Colonic mucosa (tissue), 4 donors: ENCODE measurements around the gene CRELD1. TPM values are rescaled to one million over a fixed set of nuclear protein-coding genes. Genes with fewer than 3 reads are reported as not detected.
A peak's percentile ranks its signal among the peaks of the same experiment; 100 is the strongest.

Experiments
- DNase-seq: peaks from one replicate; pipeline ENCODE4 v3.0.0-alpha.2; 2020
- H3K27ac ChIP-seq: fragments of 200-600 bp; one replicate; pipeline ENCODE4 v1.8.0; 2021
- H3K27me3 ChIP-seq: fragments of 200-600 bp; one replicate; pipeline ENCODE4 v1.8.0; 2021
- H3K36me3 ChIP-seq: fragments of 200-600 bp; one replicate; pipeline ENCODE4 v1.8.0; 2021
- H3K4me1 ChIP-seq: fragments of 200-600 bp; one replicate; pipeline ENCODE4 v1.8.0; 2021; ENCODE audit warnings: mild to moderate bottlenecking
- H3K4me3 ChIP-seq: fragments of 200-600 bp; one replicate; pipeline ENCODE4 v1.8.0; 2021
- H3K9ac ChIP-seq, 2 donors: one replicate each; pipeline ENCODE4 v1.7.0; 2013; ENCODE audit warnings: control low read depth in 2 of 2, low read depth in 2 of 2, low read length in 2 of 2
- H3K9me3 ChIP-seq: fragments of 200-600 bp; one replicate; pipeline ENCODE4 v1.8.0; 2021
- CTCF ChIP-seq: fragments of 200-600 bp; IDR thresholded peaks from one replicate; pipeline ENCODE4 v1.8.0; 2022; ENCODE audit warnings: antibody characterized with exemption, mild to moderate bottlenecking
- intact Hi-C: fragments of 100-400 bp; cut with DNase I; formaldehyde crosslinking; loops from one replicate; pipeline ENCODE4 v1.14.1; 2022
- total RNA-seq, 2 donors: library from RNA; stranded (reverse); fragmentation: NEBNext Ultra II Directional in 1 of 2; extraction: Animal tissue kit (Norgen Biotek cat#: 25700) in 1 of 2; gene quantifications; one replicate each; pipeline ENCODE4 v1.2.1, GENCODE V29; 2021
- donor health status: healthy.
- donor health status: DM: no; HTN: no; CAD: no.
- donor health status: DM: no; HTN: no; CAD: no.

CRELD1 gene
- total RNA-seq, 2 donors from 2014 or later: 23.3 to 40.4 TPM

DNA sequence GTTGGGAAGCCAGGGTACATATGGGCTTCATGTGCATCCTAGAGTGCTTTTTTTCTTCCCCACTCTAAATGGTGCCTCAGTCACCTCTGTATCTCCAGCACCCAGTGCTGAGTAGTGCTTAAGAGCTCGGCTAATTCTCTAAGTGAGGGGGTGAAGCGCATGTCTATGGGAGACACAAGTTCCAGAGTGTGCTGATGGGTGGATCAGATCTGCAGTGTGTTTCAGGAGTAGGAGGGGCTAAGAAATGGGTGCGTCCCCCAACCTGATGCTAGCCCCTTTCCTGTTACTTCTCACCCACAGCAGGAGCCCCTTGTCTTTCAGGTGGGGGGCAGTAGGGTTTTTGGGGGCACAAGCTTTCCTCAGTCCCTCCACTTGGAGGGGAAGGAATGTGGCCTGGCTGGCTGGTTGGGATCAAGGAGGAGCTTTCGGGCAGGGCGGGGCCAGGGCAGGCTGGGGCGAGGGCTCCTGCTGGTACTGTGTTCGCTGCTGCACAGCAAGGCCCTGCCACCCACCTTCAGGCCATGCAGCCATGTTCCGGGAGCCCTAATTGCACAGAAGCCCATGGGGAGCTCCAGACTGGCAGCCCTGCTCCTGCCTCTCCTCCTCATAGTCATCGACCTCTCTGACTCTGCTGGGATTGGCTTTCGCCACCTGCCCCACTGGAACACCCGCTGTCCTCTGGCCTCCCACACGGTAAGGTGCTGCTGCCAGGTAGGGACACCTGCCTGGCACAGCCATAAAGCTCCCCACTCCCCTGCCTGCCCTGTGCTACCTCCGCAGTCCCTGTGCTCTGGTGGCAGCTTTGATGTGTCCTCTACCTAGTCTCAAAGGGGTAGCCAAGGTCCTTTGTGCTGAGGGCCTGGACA lies 31.0 kb upstream of the CRELD1 start, which contains the start of gene IL17RE:
IL17RE (plus strand) TSS at position 477 of the 866 bp plus-strand sequence; CDS start at position 562, 85 bp downstream.
- intact Hi-C loops: no loop called here
- peak within 1 kb of the TSS; percentile 53 to 97 for H3K9ac ChIP-seq

DNA sequence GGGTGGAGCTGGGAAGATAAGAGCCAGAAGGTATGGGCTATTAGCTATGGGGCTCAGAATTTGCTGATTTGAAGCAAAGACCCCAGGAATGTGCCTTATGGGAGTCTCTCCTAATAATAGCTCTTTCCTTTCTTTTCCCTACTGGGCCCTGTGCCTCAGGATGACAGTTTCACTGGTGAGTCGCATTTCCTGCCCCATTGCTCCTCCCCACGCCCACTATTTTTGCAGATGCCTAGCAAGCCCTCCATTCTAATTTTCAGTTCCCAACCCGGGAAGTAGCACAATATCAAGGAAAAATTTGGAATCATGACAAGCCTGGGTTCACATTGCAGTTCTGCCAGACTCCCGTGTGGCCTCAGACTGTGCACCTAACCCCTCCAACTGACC lies 30.4 kb upstream of the CRELD1 start:
- Histone ChIP-seq H3K9me3 (no peaks in the 10 kb centered on the region), H3K36me3 (no peaks in the 10 kb centered on the region), H3K4me1 (peaks cover 3% of the 10 kb centered on the region), H3K27ac (peak overlapping the region; percentile 97), H3K9ac (peak overlapping the region; percentile 40 to 97), H3K4me3 (peak overlapping the region; percentile 54), H3K27me3 (no peaks in the 10 kb centered on the region)
- intact Hi-C loops: no loop called here
- no peak for DNase-seq
- no peak for TF ChIP-seq CTCF

More for the DNA sequence above, 31.0 kb upstream of the CRELD1 start, which contains the start of gene IL17RE:
- Histone ChIP-seq H3K27ac (peak within 1 kb of the TSS; percentile 97), H3K27me3 (no peaks in the 10 kb centered on the region), H3K36me3 (no peaks in the 10 kb centered on the region), H3K4me3 (peak within 1 kb of the TSS; percentile 54), H3K4me1 (peaks cover 4% of the 10 kb centered on the region), H3K9me3 (no peaks in the 10 kb centered on the region)
- TF ChIP-seq CTCF: no peak
- DNase-seq: peak; percentile 89

GRCh38 chr3:9903904-9904303 lies 29.7 kb upstream of the CRELD1 start:
- Histone ChIP-seq H3K9ac (peak overlapping the region; percentile 13 to 97), H3K27me3 (no peaks in the 10 kb centered on the region), H3K36me3 (no peaks in the 10 kb centered on the region), H3K4me1 (peaks cover 3% of the 10 kb centered on the region), H3K9me3 (no peaks in the 10 kb centered on the region), H3K4me3 (peak overlapping the region; percentile 54), H3K27ac (no peak overlapping the region)
- no peak for DNase-seq
- TF ChIP-seq CTCF: no peak
- intact Hi-C loops: no loop called here

DNA sequence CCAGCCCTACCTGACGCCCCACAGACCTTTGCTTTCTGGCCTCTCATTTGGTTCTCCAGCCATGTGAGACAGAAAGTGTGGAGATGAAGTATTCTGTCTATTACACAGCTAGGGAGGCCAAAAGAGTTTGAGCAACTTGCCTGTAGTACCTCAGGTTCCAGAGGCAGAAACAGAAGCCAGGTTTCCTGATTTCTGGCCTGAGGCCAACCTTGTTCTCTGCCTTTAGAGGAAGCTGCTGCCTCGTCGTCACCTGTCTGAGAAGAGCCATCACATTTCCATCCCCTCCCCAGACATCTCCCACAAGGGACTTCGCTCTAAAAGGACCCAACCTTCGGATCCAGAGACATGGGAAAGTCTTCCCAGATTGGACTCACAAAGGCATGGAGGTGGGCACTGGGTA lies 27.2 kb upstream of the CRELD1 start:
- no peak for DNase-seq
- H3K36me3 ChIP-seq: no peaks in the 10 kb centered on the region

DNA sequence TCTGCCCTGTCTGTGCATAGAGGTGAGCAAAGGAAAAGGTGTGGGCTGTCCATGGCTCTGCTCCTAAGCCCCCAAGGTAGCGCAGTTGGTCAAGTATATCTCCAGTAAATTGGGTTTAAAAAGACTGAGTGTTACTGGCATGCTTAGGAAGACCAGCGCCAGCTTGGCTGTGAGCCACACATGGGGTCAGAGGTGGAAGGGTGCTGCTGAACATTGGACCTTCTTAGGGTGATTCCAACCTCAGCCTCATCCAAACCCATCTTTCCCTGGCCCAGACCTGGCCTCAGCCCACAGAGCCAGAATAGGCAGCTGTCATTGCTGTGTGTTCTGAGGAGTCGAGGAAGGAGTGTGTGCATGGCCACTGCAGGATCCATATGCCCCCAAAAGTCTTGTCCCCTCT lies 25.3 kb upstream of the CRELD1 start:
- Histone ChIP-seq H3K36me3 (no peaks in the 10 kb centered on the region), H3K27me3 (no peaks in the 10 kb centered on the region), H3K4me3 (no peak overlapping the region), H3K4me1 (no peaks in the 10 kb centered on the region), H3K9ac (no peak overlapping the region), H3K9me3 (no peaks in the 10 kb centered on the region), H3K27ac (no peak overlapping the region)
- no peak for TF ChIP-seq CTCF
- intact Hi-C loops: no loop called here
- no peak for DNase-seq

More for the DNA sequence above, 27.2 kb upstream of the CRELD1 start:
- no peak for TF ChIP-seq CTCF
- Histone ChIP-seq H3K4me1 (peaks cover 2% of the 10 kb centered on the region), H3K27ac (no peak overlapping the region), H3K9me3 (no peaks in the 10 kb centered on the region), H3K9ac (no peak overlapping the region), H3K27me3 (no peaks in the 10 kb centered on the region), H3K4me3 (no peak overlapping the region)
- intact Hi-C loops: no loop called here
